IMR-90 (cell line): ENCODE data around the gene CARD19. TPM values are rescaled to one million over a fixed set of nuclear protein-coding genes. Genes with fewer than 3 reads are reported as not detected.

Source experiments
- ATAC-seq: fragments of 200-7000 bp; cut with Tn5 transposase; 2 replicates; pipeline ENCODE4 v1.9.1; 2020; ENCODE audit warnings: low read depth, mild to moderate bottlenecking, moderate library complexity
- BruUV-seq: library from RNA; stranded (reverse); fragments of 400-500 nt; replicated peaks from 2 replicates; lab custom pipeline; 2021; lab: Mats Ljungman, UMichigan
- CTCF ChIA-PET: fragments of 300-600 bp; formaldehyde crosslinking; extraction: SDS; loops from one replicate; lab custom pipeline; 2021; ENCODE audit warnings: antibody characterized with exemption; lab: Yijun Ruan, JAX
- POLR2A ChIA-PET: fragments of 300-600 bp; sonication (Branson Sonifier 250); formaldehyde crosslinking; loops from one replicate; lab custom pipeline; 2022; ENCODE audit warnings: antibody characterized with exemption; ENCODE audit not compliant: unreplicated experiment; lab: Charles Lee
- DNase-seq: peaks from one replicate; pipeline ENCODE4 v3.0.0; 2013
- H2AFZ ChIP-seq: replicated peaks from 2 replicates; pipeline ENCODE3; 2013; ENCODE audit warnings: low read length, mild to moderate bottlenecking; ENCODE audit not compliant: poor library complexity
- H2AK5ac ChIP-seq: 2 replicates; pipeline ENCODE4 v1.6.1; 2013; ENCODE audit warnings: low read depth, low read length, inconsistent platforms
- H2AK9ac ChIP-seq: replicated peaks from 2 replicates; pipeline ENCODE3; 2013; ENCODE audit warnings: mild to moderate bottlenecking, low read depth, low read length, moderate library complexity; ENCODE audit not compliant: poor library complexity
- H2BK120ac ChIP-seq: 2 replicates; pipeline ENCODE4 v1.6.1; 2013; ENCODE audit warnings: low read depth, low read length, inconsistent platforms
- H2BK15ac ChIP-seq: 3 replicates; pipeline ENCODE4 v1.6.1; 2013; ENCODE audit warnings: low read depth, low read length, inconsistent platforms
- H2BK20ac ChIP-seq: 2 replicates; pipeline ENCODE4 v1.6.1; 2013; ENCODE audit warnings: low read depth, mild to moderate bottlenecking, inconsistent platforms, low read length, moderate library complexity
- H2BK5ac ChIP-seq: 2 replicates; pipeline ENCODE4 v1.6.1; 2013; ENCODE audit warnings: mild to moderate bottlenecking, low read depth, low read length, inconsistent platforms; ENCODE audit not compliant: poor library complexity, severe bottlenecking
- H3K14ac ChIP-seq: replicated peaks from 2 replicates; pipeline ENCODE4 v1.6.1; 2013; ENCODE audit warnings: low read depth, low read length, inconsistent platforms
- H3K18ac ChIP-seq: 2 replicates; pipeline ENCODE4 v1.6.1; 2013; ENCODE audit warnings: low read depth, low read length, control low read depth
- H3K23ac ChIP-seq: 2 replicates; pipeline ENCODE4 v1.6.1; 2013; ENCODE audit warnings: low read depth, low read length, inconsistent platforms
- H3K27ac ChIP-seq: 2 replicates; pipeline ENCODE4 v1.5.1; 2013; ENCODE audit warnings: mild to moderate bottlenecking, control low read depth, low read length; ENCODE audit not compliant: insufficient read depth
- H3K27me3 ChIP-seq: 2 replicates; pipeline ENCODE4 v1.6.1; 2013; ENCODE audit warnings: low read length; ENCODE audit not compliant: control insufficient read depth, insufficient read depth
- H3K36me3 ChIP-seq: 2 replicates; pipeline ENCODE4 v1.6.1; 2013; ENCODE audit warnings: low read length, mixed read lengths; ENCODE audit not compliant: control insufficient read depth, insufficient read depth
- H3K4ac ChIP-seq: 2 replicates; pipeline ENCODE4 v1.6.1; 2013; ENCODE audit warnings: low read depth, low read length, inconsistent platforms
- H3K4me1 ChIP-seq: 2 replicates; pipeline ENCODE4 v1.6.1; 2013; ENCODE audit warnings: low read length, mixed read lengths; ENCODE audit not compliant: control insufficient read depth, insufficient read depth
- H3K4me2 ChIP-seq: 2 replicates; pipeline ENCODE4 v1.6.1; 2013; ENCODE audit warnings: low read depth, mild to moderate bottlenecking, control low read depth, low read length, moderate library complexity
- H3K4me3 ChIP-seq: 2 replicates; pipeline ENCODE4 v1.5.1; 2013; ENCODE audit warnings: low read depth, mild to moderate bottlenecking, control low read depth, low read length, moderate library complexity; ENCODE audit not compliant: insufficient read depth
- H3K56ac ChIP-seq: 2 replicates; pipeline ENCODE4 v1.6.1; 2013; ENCODE audit warnings: low read length, inconsistent platforms; ENCODE audit not compliant: insufficient read depth; ENCODE audit errors: extremely low read depth
- H3K79me1 ChIP-seq, 2 experiments: 2 replicates each; pipeline ENCODE4 v1.6.1; 2013; ENCODE audit warnings: low read length in 2 of 2, inconsistent platforms in 1 of 2, low read depth in 1 of 2
- H3K9ac ChIP-seq: 2 replicates; pipeline ENCODE4 v1.6.1; 2013; ENCODE audit warnings: low read depth, low read length, control low read depth
- H3K9me1 ChIP-seq: 2 replicates; pipeline ENCODE4 v1.6.1; 2013; ENCODE audit warnings: low read length, inconsistent platforms; ENCODE audit not compliant: insufficient read depth
- H3K9me3 ChIP-seq: 2 replicates; pipeline ENCODE4 v1.6.1; 2013; ENCODE audit warnings: low read length; ENCODE audit not compliant: control insufficient read depth, insufficient read depth
- H4K20me1 ChIP-seq: 2 replicates; pipeline ENCODE4 v1.6.1; 2013; ENCODE audit warnings: low read length, inconsistent platforms; ENCODE audit not compliant: insufficient read depth
- H4K5ac ChIP-seq: 2 replicates; pipeline ENCODE4 v1.6.1; 2013; ENCODE audit warnings: mild to moderate bottlenecking, low read depth, low read length, control low read depth
- H4K8ac ChIP-seq, 2 experiments: 2 replicates each; pipeline ENCODE4 v1.6.1; 2013; ENCODE audit warnings: low read depth in 2 of 2, low read length in 2 of 2, control low read depth in 1 of 2, inconsistent platforms in 1 of 2
- H4K91ac ChIP-seq: 2 replicates; pipeline ENCODE4 v1.6.1; 2013; ENCODE audit warnings: low read depth, low read length, inconsistent platforms; ENCODE audit not compliant: insufficient read depth
- BHLHE40 ChIP-seq: fragments of 150-350 bp; IDR thresholded peaks from 2 replicates; pipeline ENCODE4 v1.6.1; 2016; ENCODE audit warnings: mild to moderate bottlenecking, low read depth, low read length
- MXI1 ChIP-seq: IDR thresholded peaks from 2 replicates; pipeline ENCODE4 v1.6.1; 2012; ENCODE audit warnings: low read depth, mild to moderate bottlenecking, low read length, moderate library complexity, borderline replicate concordance
- RAD21 ChIP-seq: IDR thresholded peaks from 2 replicates; pipeline ENCODE4 v1.6.1; 2012; ENCODE audit warnings: low read length, improper control_type of control experiment
- WGBS, 2 experiments: methylation state at CpG; one replicate each; pipeline versions ENCODE4 v1.1.5 to v1.1.7; 2013; ENCODE audit warnings: missing lambda C conversion rate in 2 of 2; ENCODE audit not compliant: insufficient read length in 1 of 2; ENCODE audit errors: extremely low coverage in 2 of 2; 5-methylcytosine and 5-hydroxymethylcytosine counted together
- dilution Hi-C: fragments of 300-500 bp; cut with HindIII; formaldehyde crosslinking; loops from one replicate; pipeline ENCODE4 v1.14.3; 2018; ENCODE audit warnings: low sequenced_read_pairs; ENCODE audit not compliant: unreplicated experiment
- in situ Hi-C: fragments of 300-500 bp; cut with MboI; formaldehyde crosslinking; loops from 3 replicates; pipeline ENCODE4 v1.14.3; 2019; ENCODE audit warnings: low sequenced_read_pairs, inconsistent platforms, mixed read lengths
- intact Hi-C: fragments of 100-400 bp; cut with micrococcal nuclease; formaldehyde crosslinking; loops from 2 replicates; pipeline ENCODE4 v1.10.0; 2022
- polyA plus RNA-seq, 3 experiments: library from polyadenylated mRNA; depleted of rRNA; stranded (reverse); fragments of >200 nt; gene quantifications; 2 replicates each; pipeline ENCODE4 v1.2.3, GENCODE V29; 2012; ENCODE audit warnings: low replicate concordance in 1 of 3
- total RNA-seq: library from RNA; depleted of rRNA; stranded (reverse); fragments of >200 nt; gene quantifications from 2 replicates; pipeline ENCODE4 v1.2.3, GENCODE V29; 2012

The CARD19 gene
- total and polyA plus RNA-seq, 2 of the 4 experiments (the other 2 are of a cell fraction) = 17.4 to 111 TPM

DNA sequence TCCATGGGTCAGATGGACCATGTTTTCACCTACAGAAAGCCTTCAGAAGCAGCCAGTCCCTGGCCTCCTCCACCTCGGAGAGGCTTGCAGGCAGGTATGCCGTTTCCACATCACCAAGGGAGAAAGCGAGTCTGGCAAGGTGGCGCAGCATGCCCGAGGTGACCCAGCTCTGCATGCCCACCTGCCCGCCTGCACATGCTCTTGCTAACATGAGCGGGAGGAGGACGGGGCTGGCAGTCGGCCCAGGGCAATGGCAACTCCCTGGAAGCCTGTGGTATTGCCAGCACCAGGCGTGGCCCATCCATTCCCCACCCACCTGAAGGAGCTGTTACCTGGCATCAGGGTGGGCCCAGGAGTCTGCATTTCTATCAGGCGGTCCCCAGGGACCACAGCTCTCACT is 41.3 kb downstream of the CARD19 start:
- POLR2A ChIA-PET = no interaction called here
- dilution Hi-C loops = no loop called here
- CTCF ChIA-PET = interaction anchor here (0.8 kb wide), 1 partner anchor 166 kb away, joined by 3 read pairs; no protein-coding TSS in a partner anchor

More for the DNA sequence above, 41.3 kb downstream of the CARD19 start:
- Histone ChIP-seq H3K27me3 (no peaks in the 10 kb centered on the region), H4K8ac (no peak overlapping the region), H3K9ac (no peak overlapping the region), H4K91ac (no peak overlapping the region), H2BK15ac (no peak overlapping the region), H4K5ac (no peak overlapping the region), H3K4me2 (no peak overlapping the region), H3K18ac (no peak overlapping the region), H3K4me3 (no peak overlapping the region), H3K23ac (no peak overlapping the region), H2AK5ac (no peak overlapping the region), H3K9me1 (no peaks in the 10 kb centered on the region; the same call in 1 of the 2 replicates), H3K4ac (no peak overlapping the region), H2AK9ac (no peak overlapping the region), H3K14ac (no peak overlapping the region), H2BK20ac (no peak overlapping the region), H3K79me1 (peaks cover 0 to 9% of the 10 kb centered on the region in 2 experiments; a peak in 2 of 4 replicates), H4K20me1 (no peaks in the 10 kb centered on the region), H2AFZ (no peak overlapping the region), H3K56ac (no peak overlapping the region), H3K9me3 (0 out of 2 replicates have a peak, but pooled peaks cover 3% of the 10 kb centered on the region), H3K4me1 (peaks cover 20% of the 10 kb centered on the region), H2BK120ac (no peak overlapping the region), H3K27ac (no peak overlapping the region), H2BK5ac (no peak overlapping the region), H3K36me3 (no peaks in the 10 kb centered on the region)
- no peak for DNase-seq
- WGBS, 2 experiments = 92% methylated on average over 7 of the region's 11 CpGs; no CpG with 5 or more reads in 1 of the 2 experiments
- intact Hi-C loops (loop anchor here (10.0 kb wide), 1 partner anchor 317 kb away; the partner anchor contains the start of genes FAM120A and FAM120AOS), in situ Hi-C loops (no loop called here)
- no peak for TF ChIP-seq RAD21
- TF ChIP-seq BHLHE40 = no peak
- no peak for TF ChIP-seq MXI1
- BruUV-seq = no TSS peak
- no peak for ATAC-seq
